Measurements from ENCODE around the gene TLE2.
"Not testable (repeated sequence)": the region's sequence is repeated elsewhere in the genome, so short reads cannot be mapped to it uniquely, and the experiment has no call there.

Gene TLE2

DNA sequence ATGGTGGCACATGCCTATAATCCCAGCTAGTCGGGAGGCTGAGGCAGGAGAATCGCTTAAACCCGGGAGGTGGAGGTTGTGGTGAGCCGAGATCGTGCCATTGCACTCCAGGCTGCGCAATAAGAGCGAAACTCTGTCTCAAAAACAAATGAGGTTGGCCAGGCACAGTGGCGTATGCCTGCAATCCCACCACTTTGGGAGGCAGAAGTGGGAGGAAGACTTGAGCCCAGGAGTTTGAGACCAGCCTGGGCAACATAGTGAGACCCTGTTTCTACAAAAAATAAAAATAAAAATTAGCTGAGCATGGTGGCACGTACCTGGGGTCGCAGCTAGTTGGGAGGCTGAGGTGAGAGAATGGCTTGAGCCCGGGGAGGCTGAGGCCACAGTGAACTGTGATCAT, 36.7 kb downstream of the TLE2 start:
- not testable (repeated sequence) for H3K4me1 ChIP-seq (ENCODE audit: control insufficient read depth, insufficient read depth, low read depth, low read length); H3K4me2 ChIP-seq (ENCODE audit: low read length, poor library complexity, severe bottlenecking); H3K9me3 ChIP-seq (ENCODE audit: control insufficient read depth, low read length); H3K18ac ChIP-seq (ENCODE audit: low read depth in 1 of 2, low read length in 2 of 2); H3K36me3 ChIP-seq (ENCODE audit: control insufficient read depth in 1 of 2, insufficient read depth in 2 of 2, low read depth in 1 of 2, low read length in 2 of 2); H2BK15ac ChIP-seq (ENCODE audit: low read depth, poor library complexity, severe bottlenecking); H3K23ac ChIP-seq (ENCODE audit: low read length in 2 of 2); H4K91ac ChIP-seq (ENCODE audit: low read length); H2BK12ac ChIP-seq (ENCODE audit: low read length in 2 of 2); H2AK5ac ChIP-seq (ENCODE audit: low read length, severe bottlenecking); H3K9ac ChIP-seq (ENCODE audit: low read length); H2BK5ac ChIP-seq (ENCODE audit: low read depth, low read length, poor library complexity, severe bottlenecking); DNase-seq; H3K27ac ChIP-seq (ENCODE audit: low read length, poor library complexity, severe bottlenecking); H3K14ac ChIP-seq (ENCODE audit: low read length in 2 of 2); H2AFZ ChIP-seq (ENCODE audit: low read depth, low read length); H3K4me3 ChIP-seq (ENCODE audit: insufficient read depth in 1 of 2, low read depth in 1 of 2, low read length in 2 of 2); H3K79me1 ChIP-seq (replicated peaks; ENCODE audit: low read length, poor library complexity, severe bottlenecking); H3K4ac ChIP-seq (ENCODE audit: low read depth in 1 of 2, low read length in 2 of 2); H2BK120ac ChIP-seq (ENCODE audit: low read depth, low read length); H4K8ac ChIP-seq (ENCODE audit: low read length)
- WGBS, result 91% methylated on average over 11 of the region's 11 CpGs
- H3K27me3 ChIP-seq (ENCODE audit: control insufficient read depth in 1 of 2, insufficient read depth in 1 of 2, low read length in 2 of 2), result peaks cover 22 to 25% of the 10 kb centered on the region in 2 experiments

DNA sequence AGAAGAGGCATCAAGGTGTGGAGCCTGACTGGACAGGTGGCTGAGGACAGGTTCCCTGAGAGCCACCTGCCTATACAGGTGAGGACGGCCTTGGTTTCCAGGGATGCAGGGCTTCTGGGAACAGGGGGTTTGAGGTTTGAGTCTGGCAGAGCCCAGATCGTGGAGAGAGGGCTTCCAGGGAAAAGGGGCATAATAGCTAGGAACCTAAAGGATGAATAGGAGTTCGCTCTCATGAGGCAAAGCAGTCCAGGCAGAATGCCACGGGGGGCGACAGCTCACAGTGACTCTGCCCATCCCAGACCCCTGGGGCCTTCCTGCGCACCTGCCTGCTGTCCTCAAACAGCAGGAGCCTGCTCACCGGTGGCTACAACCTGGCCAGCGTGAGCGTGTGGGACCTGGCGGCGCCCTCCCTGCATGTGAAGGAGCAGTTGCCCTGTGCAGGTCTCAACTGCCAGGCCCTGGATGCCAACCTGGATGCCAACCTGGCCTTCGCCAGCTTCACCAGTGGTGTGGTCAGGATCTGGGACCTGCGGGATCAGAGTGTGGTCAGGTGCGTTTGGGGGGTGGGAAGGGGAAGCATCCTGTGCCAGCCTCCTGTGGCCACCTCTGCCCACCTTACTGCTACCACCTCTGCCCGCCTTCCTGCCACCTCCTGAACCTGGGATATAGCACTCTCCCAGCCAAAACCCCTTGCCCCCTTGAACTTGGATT, 39.7 kb downstream of the TLE2 start:
- H2BK120ac ChIP-seq (ENCODE audit: low read depth, low read length), result no peak overlapping the region
- no peak overlapping the region for H3K4ac ChIP-seq (ENCODE audit: low read depth in 1 of 2, low read length in 2 of 2)
- no peak overlapping the region for H3K18ac ChIP-seq (ENCODE audit: low read depth in 1 of 2, low read length in 2 of 2)
- H2AK5ac ChIP-seq (ENCODE audit: low read length, severe bottlenecking), result no peak overlapping the region
- peaks cover 12% of the 10 kb centered on the region for H3K4me1 ChIP-seq (ENCODE audit: control insufficient read depth, insufficient read depth, low read depth, low read length)
- no peak overlapping the region for H3K23ac ChIP-seq (ENCODE audit: low read length in 2 of 2)
- no peaks in the 10 kb centered on the region for H3K36me3 ChIP-seq (ENCODE audit: control insufficient read depth in 1 of 2, insufficient read depth in 2 of 2, low read depth in 1 of 2, low read length in 2 of 2)
- no peak overlapping the region for H2BK12ac ChIP-seq (ENCODE audit: low read length in 2 of 2)
- H4K91ac ChIP-seq (ENCODE audit: low read length), result peak overlapping the region; percentile 31
- no peak overlapping the region for H3K27ac ChIP-seq (ENCODE audit: low read length, poor library complexity, severe bottlenecking)
- WGBS, result 92% methylated on average over 13 of the region's 15 CpGs
- H3K4me2 ChIP-seq (ENCODE audit: low read length, poor library complexity, severe bottlenecking), result no peak overlapping the region
- no peaks in the 10 kb centered on the region for H3K79me1 ChIP-seq (replicated peaks; ENCODE audit: low read length, poor library complexity, severe bottlenecking)
- H3K9ac ChIP-seq (ENCODE audit: low read length), result no peak overlapping the region
- H4K8ac ChIP-seq (ENCODE audit: low read length), result peak overlapping the region; percentile 7
- H3K27me3 ChIP-seq (ENCODE audit: control insufficient read depth in 1 of 2, insufficient read depth in 1 of 2, low read length in 2 of 2), result peaks cover 23 to 29% of the 10 kb centered on the region in 2 experiments
- no peak overlapping the region for H2AFZ ChIP-seq (ENCODE audit: low read depth, low read length)
- H2BK15ac ChIP-seq (ENCODE audit: low read depth, poor library complexity, severe bottlenecking), result no peak overlapping the region
- peak overlapping the region in 1 of 2 experiments; percentile 8 for H3K4me3 ChIP-seq (ENCODE audit: insufficient read depth in 1 of 2, low read depth in 1 of 2, low read length in 2 of 2)
- H3K9me3 ChIP-seq (ENCODE audit: control insufficient read depth, low read length), result no peaks in the 10 kb centered on the region
- H3K14ac ChIP-seq (ENCODE audit: low read length in 2 of 2), result peak overlapping the region in 1 of 2 experiments; percentile 57
- no peak overlapping the region for H2BK5ac ChIP-seq (ENCODE audit: low read depth, low read length, poor library complexity, severe bottlenecking)
- no peak for DNase-seq

DNA sequence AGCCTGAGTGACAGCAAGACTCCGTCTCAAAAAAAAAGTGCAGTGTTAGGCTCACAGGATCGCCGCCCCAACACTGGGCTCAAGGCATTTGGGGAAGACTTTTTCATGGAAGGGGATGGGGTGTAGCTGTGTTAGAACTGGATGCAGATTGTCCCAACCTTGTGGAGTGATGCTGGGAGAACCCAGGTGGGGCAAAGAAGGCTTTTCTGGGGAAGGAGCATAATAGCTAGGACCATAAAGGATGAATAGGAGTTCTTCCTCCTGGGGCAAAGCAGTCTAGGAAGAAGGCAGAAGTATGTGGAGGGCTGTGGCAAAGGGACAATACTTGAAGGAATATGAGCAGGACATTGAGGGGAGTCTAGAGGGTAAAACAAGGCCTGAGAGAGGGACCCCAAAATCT, 40.5 kb downstream of the TLE2 start:
- H4K91ac ChIP-seq (ENCODE audit: low read length), result no peak overlapping the region
- H3K9me3 ChIP-seq (ENCODE audit: control insufficient read depth, low read length), result no peaks in the 10 kb centered on the region
- no peak overlapping the region for H3K27ac ChIP-seq (ENCODE audit: low read length, poor library complexity, severe bottlenecking)
- peaks cover 17% of the 10 kb centered on the region for H3K4me1 ChIP-seq (ENCODE audit: control insufficient read depth, insufficient read depth, low read depth, low read length)
- H3K18ac ChIP-seq (ENCODE audit: low read depth in 1 of 2, low read length in 2 of 2), result no peak overlapping the region
- no peak overlapping the region for H2AFZ ChIP-seq (ENCODE audit: low read depth, low read length)
- H3K36me3 ChIP-seq (ENCODE audit: control insufficient read depth in 1 of 2, insufficient read depth in 2 of 2, low read depth in 1 of 2, low read length in 2 of 2), result no peaks in the 10 kb centered on the region
- H2BK15ac ChIP-seq (ENCODE audit: low read depth, poor library complexity, severe bottlenecking), result no peak overlapping the region
- H3K4ac ChIP-seq (ENCODE audit: low read depth in 1 of 2, low read length in 2 of 2), result no peak overlapping the region
- H2AK5ac ChIP-seq (ENCODE audit: low read length, severe bottlenecking), result no peak overlapping the region
- H3K14ac ChIP-seq (ENCODE audit: low read length in 2 of 2), result no peak overlapping the region
- H2BK5ac ChIP-seq (ENCODE audit: low read depth, low read length, poor library complexity, severe bottlenecking), result no peak overlapping the region
- H3K4me3 ChIP-seq (ENCODE audit: insufficient read depth in 1 of 2, low read depth in 1 of 2, low read length in 2 of 2), result no peak overlapping the region
- H3K23ac ChIP-seq (ENCODE audit: low read length in 2 of 2), result no peak overlapping the region
- H2BK12ac ChIP-seq (ENCODE audit: low read length in 2 of 2), result no peak overlapping the region
- no peak for DNase-seq
- H3K9ac ChIP-seq (ENCODE audit: low read length), result no peak overlapping the region
- H3K79me1 ChIP-seq (replicated peaks; ENCODE audit: low read length, poor library complexity, severe bottlenecking), result no peaks in the 10 kb centered on the region
- H3K4me2 ChIP-seq (ENCODE audit: low read length, poor library complexity, severe bottlenecking), result no peak overlapping the region
- no peak overlapping the region for H4K8ac ChIP-seq (ENCODE audit: low read length)
- peaks cover 23 to 29% of the 10 kb centered on the region in 2 experiments for H3K27me3 ChIP-seq (ENCODE audit: control insufficient read depth in 1 of 2, insufficient read depth in 1 of 2, low read length in 2 of 2)
- no peak overlapping the region for H2BK120ac ChIP-seq (ENCODE audit: low read depth, low read length)
- WGBS, result 89% methylated on average over 3 of the region's 3 CpGs

DNA sequence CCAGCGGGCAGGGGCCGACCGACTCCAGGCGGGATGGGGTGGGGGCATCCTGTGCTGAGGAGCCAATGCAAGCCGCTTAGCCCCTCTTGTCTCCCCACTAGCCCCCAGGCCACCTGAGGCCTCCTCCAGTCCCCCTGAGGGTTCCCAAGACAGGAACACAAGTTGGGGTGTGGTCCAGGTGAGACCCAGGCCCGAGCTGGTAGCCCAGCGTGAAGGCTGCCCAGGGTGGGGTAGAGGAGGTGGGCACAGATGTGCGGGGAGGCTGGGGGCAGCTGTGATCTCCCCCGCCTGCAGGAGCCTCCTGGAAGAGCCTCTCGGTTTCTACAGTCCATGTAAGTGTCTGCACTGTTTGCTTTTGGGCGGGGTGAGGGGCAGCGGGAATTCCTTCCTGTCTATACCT, 41.3 kb downstream of the TLE2 start:
- Histone ChIP-seq H3K4ac (ENCODE audit: low read depth in 1 of 2, low read length in 2 of 2) (no peak overlapping the region), H2BK12ac (ENCODE audit: low read length in 2 of 2) (peak overlapping the region in 1 of 2 experiments; percentile 33), H3K36me3 (ENCODE audit: control insufficient read depth in 1 of 2, insufficient read depth in 2 of 2, low read depth in 1 of 2, low read length in 2 of 2) (no peaks in the 10 kb centered on the region), H4K91ac (ENCODE audit: low read length) (no peak overlapping the region), H3K9ac (ENCODE audit: low read length) (no peak overlapping the region), H3K4me1 (ENCODE audit: control insufficient read depth, insufficient read depth, low read depth, low read length) (peaks cover 24% of the 10 kb centered on the region), H3K4me3 (ENCODE audit: insufficient read depth in 1 of 2, low read depth in 1 of 2, low read length in 2 of 2) (no peak overlapping the region), H3K9me3 (ENCODE audit: control insufficient read depth, low read length) (no peaks in the 10 kb centered on the region), H3K79me1 (replicated peaks; ENCODE audit: low read length, poor library complexity, severe bottlenecking) (no peaks in the 10 kb centered on the region), H3K18ac (ENCODE audit: low read depth in 1 of 2, low read length in 2 of 2) (peak overlapping the region in 1 of 2 experiments; percentile 38), H2AFZ (ENCODE audit: low read depth, low read length) (no peak overlapping the region), H3K4me2 (ENCODE audit: low read length, poor library complexity, severe bottlenecking) (no peak overlapping the region), H2BK15ac (ENCODE audit: low read depth, poor library complexity, severe bottlenecking) (no peak overlapping the region), H2AK5ac (ENCODE audit: low read length, severe bottlenecking) (no peak overlapping the region), H3K14ac (ENCODE audit: low read length in 2 of 2) (no peak overlapping the region), H2BK120ac (ENCODE audit: low read depth, low read length) (no peak overlapping the region), H3K23ac (ENCODE audit: low read length in 2 of 2) (no peak overlapping the region), H3K27ac (ENCODE audit: low read length, poor library complexity, severe bottlenecking) (no peak overlapping the region), H2BK5ac (ENCODE audit: low read depth, low read length, poor library complexity, severe bottlenecking) (no peak overlapping the region), H4K8ac (ENCODE audit: low read length) (no peak overlapping the region), H3K27me3 (ENCODE audit: control insufficient read depth in 1 of 2, insufficient read depth in 1 of 2, low read length in 2 of 2) (peaks cover 23 to 29% of the 10 kb centered on the region in 2 experiments)
- WGBS, result 74% methylated on average over 10 of the region's 12 CpGs
- DNase-seq, result no peak
